ENCODE measurements around the gene FOXP4. TPM values are rescaled to one million over a fixed set of nuclear protein-coding genes. Genes with fewer than 3 reads are reported as not detected.

Gene FOXP4
- total RNA-seq, 1 donor from 2014 or later, result 22.4 TPM

DNA sequence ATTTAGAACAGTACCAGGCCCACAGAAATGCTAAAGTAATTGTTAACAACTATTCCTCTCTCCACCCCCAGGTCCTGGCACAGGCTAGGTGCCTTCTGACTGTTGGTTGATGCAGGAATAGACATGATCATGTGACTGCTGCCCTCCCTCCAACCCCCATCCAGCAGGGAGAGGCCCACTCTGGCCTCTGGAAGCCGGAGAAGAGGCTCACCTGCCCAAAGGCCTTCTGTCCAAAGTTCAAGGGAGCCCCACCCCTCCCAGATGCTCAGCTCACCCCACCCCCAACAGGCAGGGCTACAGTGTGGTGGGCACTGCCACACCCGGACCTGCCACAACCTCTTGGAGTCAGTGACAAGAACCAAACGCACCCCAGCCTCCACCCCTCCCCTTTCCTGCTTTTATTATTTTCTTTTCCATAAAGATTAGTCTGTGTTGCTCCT lies 26.9 kb upstream of the FOXP4 start:
- Histone ChIP-seq H3K4me3 (ENCODE audit: low read depth, low read length) (no peak overlapping the region), H3K27me3 (ENCODE audit: control insufficient read depth, insufficient read depth, low read length) (peaks cover 25% of the 10 kb centered on the region), H3K36me3 (ENCODE audit: control insufficient read depth, insufficient read depth, low read length) (no peaks in the 10 kb centered on the region)
- TF ChIP-seq, protein P1, sequence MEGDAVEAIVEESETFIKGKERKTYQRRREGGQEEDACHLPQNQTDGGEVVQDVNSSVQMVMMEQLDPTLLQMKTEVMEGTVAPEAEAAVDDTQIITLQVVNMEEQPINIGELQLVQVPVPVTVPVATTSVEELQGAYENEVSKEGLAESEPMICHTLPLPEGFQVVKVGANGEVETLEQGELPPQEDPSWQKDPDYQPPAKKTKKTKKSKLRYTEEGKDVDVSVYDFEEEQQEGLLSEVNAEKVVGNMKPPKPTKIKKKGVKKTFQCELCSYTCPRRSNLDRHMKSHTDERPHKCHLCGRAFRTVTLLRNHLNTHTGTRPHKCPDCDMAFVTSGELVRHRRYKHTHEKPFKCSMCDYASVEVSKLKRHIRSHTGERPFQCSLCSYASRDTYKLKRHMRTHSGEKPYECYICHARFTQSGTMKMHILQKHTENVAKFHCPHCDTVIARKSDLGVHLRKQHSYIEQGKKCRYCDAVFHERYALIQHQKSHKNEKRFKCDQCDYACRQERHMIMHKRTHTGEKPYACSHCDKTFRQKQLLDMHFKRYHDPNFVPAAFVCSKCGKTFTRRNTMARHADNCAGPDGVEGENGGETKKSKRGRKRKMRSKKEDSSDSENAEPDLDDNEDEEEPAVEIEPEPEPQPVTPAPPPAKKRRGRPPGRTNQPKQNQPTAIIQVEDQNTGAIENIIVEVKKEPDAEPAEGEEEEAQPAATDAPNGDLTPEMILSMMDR (IDR thresholded peaks at IDR 0.05; ENCODE audit: insufficient read depth, low read length, poor library complexity, severe bottlenecking), result no peak
- no peak for DNase-seq (ENCODE audit: low read depth)

DNA sequence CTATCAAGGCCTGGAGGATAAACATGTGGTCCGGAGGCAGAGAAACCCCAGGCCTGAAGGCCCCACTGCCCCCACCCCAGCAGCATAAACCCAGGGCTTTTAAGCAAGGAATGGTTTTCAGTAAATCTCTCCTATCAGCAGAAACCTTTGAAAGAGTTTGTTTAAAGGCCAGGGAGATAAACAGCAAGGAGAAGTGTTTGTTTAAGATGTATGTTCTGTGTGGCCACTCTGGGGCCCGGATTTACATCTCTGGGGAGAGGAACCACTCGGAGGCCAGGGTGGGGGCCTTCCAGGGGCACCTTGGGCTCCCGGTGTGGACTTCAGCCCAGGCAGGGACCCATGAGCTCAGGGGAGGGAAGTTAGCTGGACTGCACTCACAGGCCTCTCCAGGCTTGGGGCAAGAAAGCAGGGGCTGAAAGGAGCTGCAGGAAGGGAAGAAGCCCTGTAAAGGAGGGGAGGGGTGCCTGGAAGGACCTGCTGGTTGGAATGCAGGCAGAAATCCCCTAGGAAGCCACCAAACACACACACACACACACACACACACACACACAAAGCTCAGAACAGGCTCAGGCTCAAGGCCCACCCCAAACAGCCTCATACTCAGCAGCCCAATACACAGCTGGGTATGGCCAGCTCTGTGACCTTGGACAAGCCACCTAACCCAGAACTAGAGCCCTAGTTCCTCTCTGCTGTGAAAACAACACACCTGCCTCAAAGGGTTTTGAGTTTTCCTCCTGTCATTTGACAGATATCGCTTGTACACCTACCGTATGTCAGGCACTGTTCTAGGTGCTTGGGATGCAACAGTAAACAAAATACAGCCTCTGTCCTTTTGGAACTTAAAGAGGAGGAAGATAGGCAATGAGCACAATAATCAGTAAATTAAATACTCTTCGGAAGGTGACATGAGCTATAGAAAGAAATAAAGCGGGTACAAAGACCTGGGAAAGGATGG lies 26.2 kb upstream of the FOXP4 start:
- peaks cover 28% of the 10 kb centered on the region for H3K27me3 ChIP-seq (ENCODE audit: control insufficient read depth, insufficient read depth, low read length)
- TF ChIP-seq, protein P1 (IDR thresholded peaks at IDR 0.05; ENCODE audit: insufficient read depth, low read length, poor library complexity, severe bottlenecking), result no peak
- no peaks in the 10 kb centered on the region for H3K36me3 ChIP-seq (ENCODE audit: control insufficient read depth, insufficient read depth, low read length)
- DNase-seq (ENCODE audit: low read depth), result no peak
- no peak overlapping the region for H3K4me3 ChIP-seq (ENCODE audit: low read depth, low read length)

DNA sequence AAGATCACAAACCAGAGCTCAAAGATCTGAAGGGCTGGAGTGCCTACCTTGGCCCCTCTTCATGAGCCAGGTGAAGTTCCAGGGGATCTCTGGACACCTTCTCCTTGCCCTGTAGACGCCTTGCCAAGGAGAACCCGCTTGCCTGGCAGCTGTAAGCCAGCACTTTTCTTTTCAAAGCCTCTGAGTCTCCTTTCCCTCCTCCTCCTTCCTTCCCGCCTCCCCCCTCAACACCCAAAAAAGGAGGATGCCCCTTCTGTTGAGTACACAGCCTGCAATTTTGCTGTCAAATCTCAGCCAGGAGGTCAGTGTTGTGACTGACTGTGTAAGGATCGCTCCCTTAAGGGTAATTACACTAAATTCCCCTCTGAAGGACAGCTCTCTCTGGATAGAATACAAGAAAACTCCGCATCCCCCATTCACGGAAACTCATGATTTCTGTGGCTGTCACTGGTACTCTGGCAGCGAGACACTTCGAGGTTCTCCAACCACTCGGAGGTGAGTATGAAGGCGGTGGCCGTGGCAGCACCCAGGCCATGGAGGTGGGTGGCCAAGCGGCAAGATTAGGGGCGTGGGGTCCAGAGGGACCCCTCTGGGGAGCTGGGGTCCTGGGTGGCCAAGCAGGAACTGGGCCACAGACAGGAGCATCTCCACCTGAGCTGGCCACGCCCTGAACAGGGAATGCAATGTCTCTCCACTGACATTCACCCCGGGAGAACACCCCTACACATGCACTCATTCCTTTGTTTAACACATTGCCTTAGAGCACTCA lies 23.2 kb upstream of the FOXP4 start:
- TF ChIP-seq, protein P1 (IDR thresholded peaks at IDR 0.05; ENCODE audit: insufficient read depth, low read length, poor library complexity, severe bottlenecking), result no peak
- DNase-seq (ENCODE audit: low read depth), result no peak
- H3K27me3 ChIP-seq (ENCODE audit: control insufficient read depth, insufficient read depth, low read length), result peaks cover 29% of the 10 kb centered on the region
- H3K4me3 ChIP-seq (ENCODE audit: low read depth, low read length), result no peak overlapping the region
- H3K36me3 ChIP-seq (ENCODE audit: control insufficient read depth, insufficient read depth, low read length), result no peaks in the 10 kb centered on the region

GRCh38 chr6:41523915-41524633 lies 22.1 kb upstream of the FOXP4 start:
- TF ChIP-seq, protein P1 (IDR thresholded peaks at IDR 0.05; ENCODE audit: insufficient read depth, low read length, poor library complexity, severe bottlenecking), result no peak
- H3K4me3 ChIP-seq (ENCODE audit: low read depth, low read length), result no peak overlapping the region
- H3K27me3 ChIP-seq (ENCODE audit: control insufficient read depth, insufficient read depth, low read length), result peaks cover 29% of the 10 kb centered on the region
- no peaks in the 10 kb centered on the region for H3K36me3 ChIP-seq (ENCODE audit: control insufficient read depth, insufficient read depth, low read length)
- DNase-seq (ENCODE audit: low read depth), result no peak

- TF ChIP-seq, protein P1 (IDR thresholded peaks at IDR 0.05; ENCODE audit: insufficient read depth, low read length, poor library complexity, severe bottlenecking), result no peak
- Histone ChIP-seq H3K4me3 (ENCODE audit: low read depth, low read length) (no peak overlapping the region), H3K36me3 (ENCODE audit: control insufficient read depth, insufficient read depth, low read length) (no peaks in the 10 kb centered on the region), H3K27me3 (ENCODE audit: control insufficient read depth, insufficient read depth, low read length) (peaks cover 29% of the 10 kb centered on the region)
- no peak for DNase-seq (ENCODE audit: low read depth)
Measured at GRCh38 chr6:41524634-41525011, 21.6 kb upstream of the FOXP4 start.
